Chondrocyte (in vitro differentiated cells): ENCODE results near the gene ZSCAN2. TPM values are rescaled to one million over a fixed set of nuclear protein-coding genes. Genes with fewer than 3 reads are reported as not detected.

ENCODE experiments used
- DNase-seq: peaks from one replicate; pipeline ENCODE4 v3.0.0; 2021; ENCODE audit warnings: mixed read lengths, low spot score
- H3K27ac Mint-ChIP-seq: one replicate; pipeline ENCODE4 v1.8.0; 2021; ENCODE audit warnings: mild to moderate bottlenecking, moderate library complexity, mixed read lengths; ENCODE audit not compliant: unreplicated experiment
- H3K27me3 Mint-ChIP-seq: 2 replicates; pipeline ENCODE4 v1.8.0; 2021; ENCODE audit warnings: low read depth, mixed read lengths
- H3K36me3 Mint-ChIP-seq: 2 replicates; pipeline ENCODE4 v1.8.0; 2021; ENCODE audit warnings: low read depth, mixed read lengths
- H3K4me1 Mint-ChIP-seq: 2 replicates; pipeline ENCODE4 v1.8.0; 2021; ENCODE audit warnings: low read depth, mild to moderate bottlenecking, mixed read lengths
- H3K4me3 Mint-ChIP-seq: one replicate; pipeline ENCODE4 v1.8.0; 2021; ENCODE audit warnings: mild to moderate bottlenecking, moderate library complexity, mixed read lengths; ENCODE audit not compliant: unreplicated experiment
- H3K9me3 Mint-ChIP-seq: 2 replicates; pipeline ENCODE4 v1.8.0; 2021; ENCODE audit warnings: low read depth, mixed read lengths
- total RNA-seq: library from RNA; stranded (reverse); gene quantifications from 3 replicates; pipeline ENCODE4 v1.2.1, GENCODE V29; 2021
- TF ChIP-seq, protein P1 (sequence below): fragments of 200-600 bp; sonication (generic); IDR thresholded peaks from 2 replicates; pipeline ENCODE4 v1.5.0; 2021; ENCODE audit warnings: antibody characterized with exemption, mild to moderate bottlenecking, moderate library complexity

The ZSCAN2 gene
- total RNA-seq, 1 donor from 2014 or later = 11.9 TPM

DNA sequence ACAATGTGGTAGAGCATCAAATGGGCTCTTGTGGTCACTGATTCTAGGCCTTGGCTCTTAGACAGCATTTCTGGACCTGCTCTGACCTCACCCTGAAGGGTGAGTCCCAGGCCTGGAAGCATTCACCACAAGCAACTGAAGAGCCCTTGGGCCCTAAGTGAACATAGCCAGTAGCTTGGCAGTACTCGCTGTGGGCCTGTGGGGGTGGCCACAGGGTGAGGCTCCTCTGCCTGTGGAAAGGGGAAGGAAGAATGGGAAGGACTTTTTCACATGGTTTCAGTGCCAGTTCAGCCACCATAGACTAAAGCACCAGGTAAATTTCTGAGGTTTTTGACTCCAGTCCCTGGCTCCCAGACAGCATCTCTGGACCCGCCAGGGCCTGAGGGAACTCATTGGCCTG lies 5.1 kb upstream of the ZSCAN2 start:
- Mint-ChIP-seq H3K9me3 (no peaks in the 10 kb centered on the region), H3K27me3 (peaks cover 10% of the 10 kb centered on the region), H3K4me3 (no peak overlapping the region), H3K36me3 (no peaks in the 10 kb centered on the region), H3K27ac (no peak overlapping the region), H3K4me1 (peaks cover 8% of the 10 kb centered on the region)
- DNase-seq = no peak
- TF ChIP-seq, protein P1, sequence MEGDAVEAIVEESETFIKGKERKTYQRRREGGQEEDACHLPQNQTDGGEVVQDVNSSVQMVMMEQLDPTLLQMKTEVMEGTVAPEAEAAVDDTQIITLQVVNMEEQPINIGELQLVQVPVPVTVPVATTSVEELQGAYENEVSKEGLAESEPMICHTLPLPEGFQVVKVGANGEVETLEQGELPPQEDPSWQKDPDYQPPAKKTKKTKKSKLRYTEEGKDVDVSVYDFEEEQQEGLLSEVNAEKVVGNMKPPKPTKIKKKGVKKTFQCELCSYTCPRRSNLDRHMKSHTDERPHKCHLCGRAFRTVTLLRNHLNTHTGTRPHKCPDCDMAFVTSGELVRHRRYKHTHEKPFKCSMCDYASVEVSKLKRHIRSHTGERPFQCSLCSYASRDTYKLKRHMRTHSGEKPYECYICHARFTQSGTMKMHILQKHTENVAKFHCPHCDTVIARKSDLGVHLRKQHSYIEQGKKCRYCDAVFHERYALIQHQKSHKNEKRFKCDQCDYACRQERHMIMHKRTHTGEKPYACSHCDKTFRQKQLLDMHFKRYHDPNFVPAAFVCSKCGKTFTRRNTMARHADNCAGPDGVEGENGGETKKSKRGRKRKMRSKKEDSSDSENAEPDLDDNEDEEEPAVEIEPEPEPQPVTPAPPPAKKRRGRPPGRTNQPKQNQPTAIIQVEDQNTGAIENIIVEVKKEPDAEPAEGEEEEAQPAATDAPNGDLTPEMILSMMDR = no peak

DNA sequence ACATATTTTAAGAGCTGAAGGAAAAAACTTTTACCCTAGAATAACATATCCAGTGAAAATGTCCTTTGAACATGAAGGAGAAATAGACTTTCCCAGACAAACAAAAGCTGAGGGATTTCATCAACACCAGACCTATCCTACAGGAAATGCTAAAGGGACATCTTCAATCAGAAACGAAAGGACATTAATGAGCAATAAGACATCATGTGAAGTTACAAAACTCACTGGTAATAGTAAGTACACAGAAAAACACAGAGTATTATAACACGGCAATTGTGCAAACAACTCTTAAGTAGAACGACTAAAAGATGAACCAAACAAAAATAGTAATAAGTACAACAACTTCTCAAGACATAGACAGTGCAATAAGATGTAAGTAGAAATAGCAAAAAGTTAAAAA lies 3.5 kb upstream of the ZSCAN2 start:
- TF ChIP-seq, protein P1 = no peak
- Mint-ChIP-seq H3K27me3 (peaks cover 10% of the 10 kb centered on the region), H3K4me3 (peak overlapping the region; percentile 72), H3K36me3 (no peaks in the 10 kb centered on the region), H3K9me3 (no peaks in the 10 kb centered on the region), H3K27ac (peak overlapping the region; percentile 69), H3K4me1 (peaks cover 19% of the 10 kb centered on the region)
- DNase-seq = no peak

DNA sequence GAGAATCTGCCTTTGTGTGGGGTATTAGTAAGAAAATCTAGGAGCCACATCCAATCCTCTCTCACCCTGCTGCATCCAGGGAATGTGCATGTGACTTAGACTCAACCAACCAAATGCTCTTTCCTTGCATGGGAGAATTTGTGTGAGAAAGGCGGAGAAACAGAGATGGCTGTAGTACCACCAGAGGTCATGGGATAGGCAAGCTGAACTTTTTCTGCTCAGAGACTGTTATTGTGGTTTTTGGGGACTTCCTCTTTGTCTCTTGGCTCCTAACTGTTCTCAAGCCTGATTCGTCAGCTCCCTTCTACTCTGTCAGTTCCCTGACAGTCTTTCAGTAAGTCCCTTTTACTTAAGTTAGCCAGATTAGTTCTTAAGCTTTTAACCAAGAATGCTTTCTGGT lies 2.6 kb upstream of the ZSCAN2 start:
- Mint-ChIP-seq H3K27me3 (peaks cover 7% of the 10 kb centered on the region), H3K27ac (no peak overlapping the region), H3K9me3 (no peaks in the 10 kb centered on the region), H3K4me1 (peaks cover 27% of the 10 kb centered on the region), H3K36me3 (no peaks in the 10 kb centered on the region), H3K4me3 (no peak overlapping the region)
- TF ChIP-seq, protein P1 = no peak
- no peak for DNase-seq

DNA sequence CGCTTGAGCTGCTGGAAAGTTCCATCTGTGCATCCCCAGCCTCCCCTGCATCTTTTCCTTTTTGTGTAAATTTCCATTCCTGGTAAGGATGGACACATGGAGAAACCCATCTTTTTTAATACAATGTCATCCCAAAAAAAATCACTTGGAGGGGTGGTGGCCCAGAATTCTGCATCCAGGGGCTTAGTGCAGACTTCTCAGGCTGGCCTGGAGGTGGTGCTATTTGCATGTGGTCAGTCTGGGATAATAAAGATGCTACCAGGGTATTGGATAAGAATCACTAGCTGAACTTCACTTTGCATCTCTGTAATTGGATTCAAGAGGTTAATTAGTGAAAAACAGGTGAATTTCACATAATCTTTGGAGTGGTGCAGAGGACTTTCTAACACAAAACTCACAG lies 1.8 kb upstream of the ZSCAN2 start:
- Mint-ChIP-seq H3K4me1 (peaks cover 31% of the 10 kb centered on the region), H3K36me3 (peaks cover 2% of the 10 kb centered on the region), H3K9me3 (no peaks in the 10 kb centered on the region), H3K27ac (no peak overlapping the region), H3K4me3 (no peak overlapping the region), H3K27me3 (peaks cover 6% of the 10 kb centered on the region)
- DNase-seq = no peak
- TF ChIP-seq, protein P1 = peak; percentile 85

DNA sequence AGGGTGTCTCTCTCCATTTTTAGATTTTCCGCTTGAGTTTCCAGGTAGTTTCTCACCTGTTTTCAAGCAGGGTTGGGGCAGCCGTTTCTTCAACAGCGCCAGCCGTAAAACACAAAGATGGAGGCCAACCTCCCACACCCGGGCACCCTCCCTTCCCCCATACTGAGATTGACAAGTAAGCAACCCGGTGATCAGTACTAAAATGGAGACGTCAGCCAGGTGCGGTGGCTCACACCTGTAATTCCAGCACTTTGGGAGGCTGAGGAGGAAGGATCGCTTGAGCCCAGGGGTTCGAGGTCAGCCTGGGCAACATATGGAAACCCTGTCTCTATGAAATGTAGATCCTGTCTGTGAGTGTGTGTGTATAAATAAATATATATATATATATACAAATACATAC lies 903 bp upstream of the ZSCAN2 start:
- Mint-ChIP-seq H3K4me1 (peaks cover 35% of the 10 kb centered on the region), H3K36me3 (peaks cover 4% of the 10 kb centered on the region), H3K9me3 (no peaks in the 10 kb centered on the region), H3K27ac (no peak overlapping the region), H3K27me3 (peaks cover 2% of the 10 kb centered on the region), H3K4me3 (peak overlapping the region; percentile 93)
- DNase-seq = no peak
- TF ChIP-seq, protein P1 = no peak
